AG09309 (cell line): ENCODE results near the gene FILIP1L.

Experiments
- DNase-seq: peaks from one replicate; pipeline ENCODE4 v3.0.0-alpha.2; 2010; ENCODE audit warnings: low read depth
- H3K4me3 ChIP-seq: 2 replicates; pipeline ENCODE4 v1.5.1; 2011; ENCODE audit warnings: mild to moderate bottlenecking, low read depth, low read length, moderate library complexity; ENCODE audit not compliant: control insufficient read depth
- TF ChIP-seq, protein P1 (sequence below): IDR thresholded peaks from 2 replicates; pipeline ENCODE4 v1.5.1; 2011; ENCODE audit warnings: mild to moderate bottlenecking, low read depth, low read length, inconsistent platforms; ENCODE audit not compliant: insufficient read depth, control insufficient read depth; ENCODE audit errors: missing control alignments

Gene FILIP1L

DNA sequence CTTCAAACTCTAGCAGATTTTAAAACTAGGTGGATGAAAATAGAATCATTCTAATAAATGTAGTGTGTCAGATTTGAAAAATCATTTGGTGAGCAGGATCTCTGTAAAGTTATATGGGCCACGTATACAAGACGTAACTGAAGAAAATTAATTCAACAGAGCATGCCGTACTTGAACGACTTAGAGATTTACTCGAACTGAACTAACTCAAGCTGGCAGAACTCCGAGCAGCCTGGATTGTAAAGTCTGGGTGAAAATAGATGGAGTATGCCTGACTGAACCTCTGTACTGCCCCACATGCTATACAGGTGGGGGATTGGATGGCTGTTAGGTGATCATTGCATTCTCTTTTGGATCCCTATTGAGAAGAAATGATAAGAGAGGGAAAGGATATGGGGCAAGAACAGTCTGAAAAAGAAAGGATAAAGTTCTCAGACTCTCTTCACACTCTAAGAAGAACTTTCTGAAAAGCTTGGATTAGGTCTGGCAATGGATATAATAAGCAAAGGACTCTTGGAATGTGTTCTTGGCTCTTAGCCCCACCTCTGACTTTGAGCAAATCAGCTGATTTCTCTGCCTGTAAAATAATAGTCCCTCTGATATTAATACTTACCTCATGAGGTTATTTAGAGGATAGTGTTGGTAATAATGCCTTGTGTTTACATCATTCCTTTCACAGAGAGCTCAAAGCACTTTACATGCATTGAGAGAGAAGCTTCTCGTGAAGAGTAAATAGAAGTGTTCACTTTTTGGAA, 147.5 kb downstream of the FILIP1L start:
- TF ChIP-seq, protein P1, sequence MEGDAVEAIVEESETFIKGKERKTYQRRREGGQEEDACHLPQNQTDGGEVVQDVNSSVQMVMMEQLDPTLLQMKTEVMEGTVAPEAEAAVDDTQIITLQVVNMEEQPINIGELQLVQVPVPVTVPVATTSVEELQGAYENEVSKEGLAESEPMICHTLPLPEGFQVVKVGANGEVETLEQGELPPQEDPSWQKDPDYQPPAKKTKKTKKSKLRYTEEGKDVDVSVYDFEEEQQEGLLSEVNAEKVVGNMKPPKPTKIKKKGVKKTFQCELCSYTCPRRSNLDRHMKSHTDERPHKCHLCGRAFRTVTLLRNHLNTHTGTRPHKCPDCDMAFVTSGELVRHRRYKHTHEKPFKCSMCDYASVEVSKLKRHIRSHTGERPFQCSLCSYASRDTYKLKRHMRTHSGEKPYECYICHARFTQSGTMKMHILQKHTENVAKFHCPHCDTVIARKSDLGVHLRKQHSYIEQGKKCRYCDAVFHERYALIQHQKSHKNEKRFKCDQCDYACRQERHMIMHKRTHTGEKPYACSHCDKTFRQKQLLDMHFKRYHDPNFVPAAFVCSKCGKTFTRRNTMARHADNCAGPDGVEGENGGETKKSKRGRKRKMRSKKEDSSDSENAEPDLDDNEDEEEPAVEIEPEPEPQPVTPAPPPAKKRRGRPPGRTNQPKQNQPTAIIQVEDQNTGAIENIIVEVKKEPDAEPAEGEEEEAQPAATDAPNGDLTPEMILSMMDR = no peak
- no peak for DNase-seq
- no peak overlapping the region for H3K4me3 ChIP-seq

DNA sequence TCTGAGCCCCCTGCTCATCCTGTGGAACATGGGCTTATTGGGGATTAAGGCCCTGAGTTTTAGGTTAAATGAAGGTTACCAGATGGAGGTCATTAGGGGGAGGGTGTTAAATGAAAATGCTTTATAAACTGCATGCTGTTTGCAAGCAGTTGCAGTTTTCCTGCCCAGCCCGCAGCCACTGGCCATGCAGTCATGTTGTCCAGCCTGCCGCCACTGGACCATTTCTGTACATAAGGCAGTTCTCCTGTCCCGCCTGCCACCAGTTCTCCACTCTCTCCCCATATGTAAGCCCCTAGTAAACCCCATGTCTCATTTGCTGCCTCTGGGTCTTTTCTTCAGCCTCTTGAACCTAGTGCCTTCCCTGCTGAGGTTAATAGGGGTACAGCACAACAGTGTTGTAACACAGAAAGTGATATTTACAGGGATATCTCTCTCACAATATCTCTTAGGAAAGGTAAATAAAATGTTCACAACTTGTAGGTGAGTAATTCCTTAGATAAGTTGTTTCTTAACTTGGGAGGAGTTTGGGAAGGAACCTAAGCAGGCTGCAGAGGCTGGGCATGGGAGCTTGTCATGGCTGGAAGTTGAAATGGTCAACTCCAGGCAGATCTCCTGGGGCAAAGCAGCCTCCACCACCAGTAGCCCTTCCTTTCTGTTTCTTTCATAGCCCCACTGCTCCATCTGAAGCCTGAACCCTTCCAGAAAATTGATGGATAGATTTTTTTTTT, 148.5 kb downstream of the FILIP1L start:
- no peak overlapping the region for H3K4me3 ChIP-seq
- TF ChIP-seq, protein P1 = no peak
- DNase-seq = no peak

- no peak for DNase-seq
- H3K4me3 ChIP-seq = no peak overlapping the region
- TF ChIP-seq, protein P1 = no peak
Observed at GRCh38 chr3:99965077-99965476, 149.2 kb downstream of the FILIP1L start.

- DNase-seq = peak; percentile 72
- TF ChIP-seq, protein P1 = no peak
- no peak overlapping the region for H3K4me3 ChIP-seq
Observed at GRCh38 chr3:99962703-99963102, 151.6 kb downstream of the FILIP1L start.

DNA sequence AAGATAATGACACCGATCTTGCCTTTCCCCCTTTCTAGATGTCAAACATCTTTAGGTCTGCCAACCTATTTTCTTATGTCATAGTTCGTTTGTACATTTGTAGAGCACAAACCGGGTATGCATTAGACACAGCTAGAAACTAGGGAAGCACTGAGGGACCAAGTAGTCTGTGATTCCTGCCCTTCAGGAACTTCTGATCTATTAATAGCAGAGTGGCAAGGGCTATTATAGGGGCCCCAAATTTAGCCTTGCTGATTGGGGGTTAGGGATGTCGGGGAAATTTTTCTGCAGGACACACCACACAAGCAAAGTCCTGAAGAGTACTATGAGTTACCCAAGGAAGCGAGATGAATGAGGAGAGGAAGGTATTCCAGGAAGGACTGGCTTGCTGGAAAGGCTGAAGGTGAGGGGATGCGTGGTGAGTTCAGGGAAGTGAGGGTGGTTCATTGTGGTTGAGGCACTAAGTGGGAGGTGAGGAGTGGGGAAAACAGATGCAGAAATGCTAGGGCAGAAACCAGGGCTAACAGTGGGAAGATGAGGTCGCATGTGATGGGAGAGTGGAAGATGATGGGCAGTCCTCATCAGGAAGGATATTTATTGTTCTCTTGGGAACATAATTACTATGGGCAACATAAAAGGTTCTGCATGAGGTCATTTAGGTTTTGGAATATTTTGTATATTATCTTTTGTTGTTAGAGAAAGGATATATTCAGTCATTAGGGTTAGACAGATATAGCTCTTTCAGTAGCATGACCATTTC, 152.4 kb downstream of the FILIP1L start:
- H3K4me3 ChIP-seq = no peak overlapping the region
- DNase-seq = no peak
- TF ChIP-seq, protein P1 = no peak

- no peak overlapping the region for H3K4me3 ChIP-seq
- no peak for DNase-seq
- TF ChIP-seq, protein P1 = no peak
Observed at GRCh38 chr3:99960941-99961340, 153.4 kb downstream of the FILIP1L start.
